Neural cell (in vitro differentiated cells): Measurements from ENCODE around the gene ROCK2. TPM values are rescaled to one million over a fixed set of nuclear protein-coding genes. Genes with fewer than 3 reads are reported as not detected.

Experiments used
- H2AFZ ChIP-seq: fragments of 200-600, 300-800 bp; sonication (generic), shearing (Covaris generic); 2 replicates; pipeline ENCODE4 v1.6.0; 2014; ENCODE audit warnings: low read depth, mild to moderate bottlenecking, antibody characterized with exemption, low read length, moderate library complexity
- H3F3A ChIP-seq: fragments of 200-600 bp; shearing (Covaris generic); 2 replicates; pipeline ENCODE4 v1.6.1; 2016; ENCODE audit warnings: mild to moderate bottlenecking, moderate library complexity, mixed read lengths, antibody characterized with exemption, low read length; ENCODE audit not compliant: insufficient read depth, poor library complexity, severe bottlenecking
- H3K27ac ChIP-seq: fragments of 200-600, 300-800 bp; sonication (generic), shearing (Covaris generic); 2 replicates; pipeline ENCODE4 v1.5.1; 2014; ENCODE audit warnings: mild to moderate bottlenecking, low read length, moderate library complexity
- H3K27me3 ChIP-seq: fragments of 300-800, 200-600 bp; sonication (generic), shearing (Covaris generic); 2 replicates; pipeline ENCODE4 v1.6.0; 2014; ENCODE audit warnings: mild to moderate bottlenecking, low read depth, low read length, moderate library complexity; ENCODE audit not compliant: insufficient read depth
- H3K36me3 ChIP-seq: fragments of 300-800, 200-600 bp; sonication (generic), shearing (Covaris generic); 2 replicates; pipeline ENCODE4 v1.5.1; 2014; ENCODE audit warnings: mild to moderate bottlenecking, antibody characterized with exemption, low read length, moderate library complexity; ENCODE audit not compliant: insufficient read depth
- H3K4me2 ChIP-seq: fragments of 300-800, 200-600 bp; sonication (generic), shearing (Covaris generic); 2 replicates; pipeline ENCODE4 v1.6.0; 2014; ENCODE audit warnings: mild to moderate bottlenecking, low read length
- H3K4me3 ChIP-seq: fragments of 300-800, 200-600 bp; sonication (generic), shearing (Covaris generic); 2 replicates; pipeline ENCODE4 v1.5.1; 2014; ENCODE audit warnings: mild to moderate bottlenecking, low read length, moderate library complexity
- H3K79me2 ChIP-seq: fragments of 200-600 bp; shearing (Covaris generic); replicated peaks from 2 replicates; pipeline ENCODE4 v1.6.0; 2014; ENCODE audit warnings: mild to moderate bottlenecking, low read length, moderate library complexity; ENCODE audit not compliant: insufficient read depth
- H3K9ac ChIP-seq: fragments of 300-800, 200-600 bp; sonication (generic), shearing (Covaris generic); 2 replicates; pipeline ENCODE4 v1.6.1; 2016; ENCODE audit warnings: mild to moderate bottlenecking, low read length, mixed read lengths
- H3K9me2 ChIP-seq: fragments of 200-600 bp; shearing (Covaris generic); 2 replicates; pipeline ENCODE4 v1.6.1; 2016; ENCODE audit warnings: mild to moderate bottlenecking, low read length, mixed read lengths; ENCODE audit not compliant: insufficient read depth
- H3K9me3 ChIP-seq: fragments of 200-600, 300-800 bp; sonication (generic), shearing (Covaris generic); 2 replicates; pipeline ENCODE4 v1.6.1; 2016; ENCODE audit warnings: mild to moderate bottlenecking, mixed run types, low read length, moderate library complexity, mixed read lengths
- H4K20me1 ChIP-seq: fragments of 200-600 bp; shearing (Covaris generic); 2 replicates; pipeline ENCODE4 v1.6.1; 2016; ENCODE audit warnings: mild to moderate bottlenecking, mixed run types; ENCODE audit not compliant: insufficient read depth
- EP300 ChIP-seq: fragments of 450-650 bp; conservative IDR thresholded peaks from 2 replicates; pipeline ENCODE4 v1.6.1; 2014; ENCODE audit warnings: antibody characterized with exemption, mild to moderate bottlenecking, moderate library complexity; ENCODE audit not compliant: poor library complexity, severe bottlenecking
- EZH2 ChIP-seq: fragments of 200-600, 300-800 bp; shearing (Covaris generic), sonication (generic); IDR thresholded peaks from 2 replicates; pipeline ENCODE4 v1.6.1; 2014; ENCODE audit warnings: antibody characterized with exemption, low read length, borderline replicate concordance, mild to moderate bottlenecking; ENCODE audit not compliant: insufficient read depth, poor library complexity, severe bottlenecking
- MXI1 ChIP-seq: fragments of 450-650 bp; conservative IDR thresholded peaks from 2 replicates; pipeline ENCODE4 v1.6.1; 2014; ENCODE audit warnings: antibody characterized with exemption, mild to moderate bottlenecking; ENCODE audit not compliant: poor library complexity, severe bottlenecking
- POLR2AphosphoS5 ChIP-seq: IDR thresholded peaks from 2 replicates; pipeline ENCODE4 v1.6.1; 2012
- RAD21 ChIP-seq: fragments of 450-650 bp; conservative IDR thresholded peaks from 2 replicates; pipeline ENCODE4 v1.6.1; 2014; ENCODE audit warnings: antibody characterized with exemption, mild to moderate bottlenecking, moderate library complexity
- SMC3 ChIP-seq: fragments of 450-650 bp; conservative IDR thresholded peaks from 2 replicates; pipeline ENCODE4 v1.6.1; 2014; ENCODE audit warnings: antibody characterized with exemption, mild to moderate bottlenecking, moderate library complexity; ENCODE audit not compliant: poor library complexity
- TAF1 ChIP-seq: IDR thresholded peaks from 2 replicates; pipeline ENCODE4 v1.6.1; 2012; ENCODE audit warnings: low read depth
- polyA plus RNA-seq: library from polyadenylated mRNA; depleted of rRNA; stranded (reverse); fragments of >200 nt; gene quantifications from 2 replicates; pipeline ENCODE4 v1.2.3, GENCODE V29; 2014
- TF ChIP-seq, protein P1 (sequence below): fragments of 450-650 bp; IDR thresholded peaks from 2 replicates; pipeline ENCODE4 v1.5.1; 2014; ENCODE audit warnings: antibody characterized with exemption, mild to moderate bottlenecking, moderate library complexity; ENCODE audit not compliant: poor library complexity, severe bottlenecking
- TF ChIP-seq, protein P2 (sequence below): IDR thresholded peaks from 2 replicates; pipeline ENCODE4 v1.6.1; 2012; ENCODE audit warnings: borderline replicate concordance

ROCK2 gene
- polyA plus RNA-seq, 1 donor from 2014 or later, result 25.7 TPM

DNA sequence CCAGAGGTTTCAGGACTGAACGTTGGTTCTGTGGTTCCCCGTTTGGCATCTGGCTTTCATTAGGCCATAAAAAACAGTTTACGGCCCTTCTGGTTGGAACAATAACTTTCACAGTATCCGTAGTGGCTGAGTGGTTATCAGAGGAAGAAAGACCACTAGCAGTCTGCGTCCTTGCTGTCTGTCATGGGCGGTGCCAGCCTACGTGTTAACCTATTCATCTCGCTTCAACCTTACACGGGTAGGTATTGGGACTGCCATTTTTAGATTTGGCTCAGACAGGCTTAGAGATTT is 42.6 kb upstream of the ROCK2 start:
- Histone ChIP-seq H3K4me3 (no peak overlapping the region), H3K27ac (no peak overlapping the region), H3K27me3 (no peaks in the 10 kb centered on the region), H4K20me1 (no peaks in the 10 kb centered on the region), H2AFZ (no peak overlapping the region), H3K9me2 (no peaks in the 10 kb centered on the region), H3K79me2 (no peaks in the 10 kb centered on the region), H3K9me3 (no peaks in the 10 kb centered on the region), H3K4me2 (no peak overlapping the region), H3K9ac (no peak overlapping the region), H3K36me3 (no peaks in the 10 kb centered on the region), H3F3A (no peaks in the 10 kb centered on the region)
- no peak for TF ChIP-seq EP300
- TF ChIP-seq TAF1, result no peak
- TF ChIP-seq EZH2, result no peak
- TF ChIP-seq RAD21, result no peak
- TF ChIP-seq, protein P1, sequence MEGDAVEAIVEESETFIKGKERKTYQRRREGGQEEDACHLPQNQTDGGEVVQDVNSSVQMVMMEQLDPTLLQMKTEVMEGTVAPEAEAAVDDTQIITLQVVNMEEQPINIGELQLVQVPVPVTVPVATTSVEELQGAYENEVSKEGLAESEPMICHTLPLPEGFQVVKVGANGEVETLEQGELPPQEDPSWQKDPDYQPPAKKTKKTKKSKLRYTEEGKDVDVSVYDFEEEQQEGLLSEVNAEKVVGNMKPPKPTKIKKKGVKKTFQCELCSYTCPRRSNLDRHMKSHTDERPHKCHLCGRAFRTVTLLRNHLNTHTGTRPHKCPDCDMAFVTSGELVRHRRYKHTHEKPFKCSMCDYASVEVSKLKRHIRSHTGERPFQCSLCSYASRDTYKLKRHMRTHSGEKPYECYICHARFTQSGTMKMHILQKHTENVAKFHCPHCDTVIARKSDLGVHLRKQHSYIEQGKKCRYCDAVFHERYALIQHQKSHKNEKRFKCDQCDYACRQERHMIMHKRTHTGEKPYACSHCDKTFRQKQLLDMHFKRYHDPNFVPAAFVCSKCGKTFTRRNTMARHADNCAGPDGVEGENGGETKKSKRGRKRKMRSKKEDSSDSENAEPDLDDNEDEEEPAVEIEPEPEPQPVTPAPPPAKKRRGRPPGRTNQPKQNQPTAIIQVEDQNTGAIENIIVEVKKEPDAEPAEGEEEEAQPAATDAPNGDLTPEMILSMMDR, result no peak
- TF ChIP-seq POLR2AphosphoS5, result no peak
- TF ChIP-seq, protein P2, sequence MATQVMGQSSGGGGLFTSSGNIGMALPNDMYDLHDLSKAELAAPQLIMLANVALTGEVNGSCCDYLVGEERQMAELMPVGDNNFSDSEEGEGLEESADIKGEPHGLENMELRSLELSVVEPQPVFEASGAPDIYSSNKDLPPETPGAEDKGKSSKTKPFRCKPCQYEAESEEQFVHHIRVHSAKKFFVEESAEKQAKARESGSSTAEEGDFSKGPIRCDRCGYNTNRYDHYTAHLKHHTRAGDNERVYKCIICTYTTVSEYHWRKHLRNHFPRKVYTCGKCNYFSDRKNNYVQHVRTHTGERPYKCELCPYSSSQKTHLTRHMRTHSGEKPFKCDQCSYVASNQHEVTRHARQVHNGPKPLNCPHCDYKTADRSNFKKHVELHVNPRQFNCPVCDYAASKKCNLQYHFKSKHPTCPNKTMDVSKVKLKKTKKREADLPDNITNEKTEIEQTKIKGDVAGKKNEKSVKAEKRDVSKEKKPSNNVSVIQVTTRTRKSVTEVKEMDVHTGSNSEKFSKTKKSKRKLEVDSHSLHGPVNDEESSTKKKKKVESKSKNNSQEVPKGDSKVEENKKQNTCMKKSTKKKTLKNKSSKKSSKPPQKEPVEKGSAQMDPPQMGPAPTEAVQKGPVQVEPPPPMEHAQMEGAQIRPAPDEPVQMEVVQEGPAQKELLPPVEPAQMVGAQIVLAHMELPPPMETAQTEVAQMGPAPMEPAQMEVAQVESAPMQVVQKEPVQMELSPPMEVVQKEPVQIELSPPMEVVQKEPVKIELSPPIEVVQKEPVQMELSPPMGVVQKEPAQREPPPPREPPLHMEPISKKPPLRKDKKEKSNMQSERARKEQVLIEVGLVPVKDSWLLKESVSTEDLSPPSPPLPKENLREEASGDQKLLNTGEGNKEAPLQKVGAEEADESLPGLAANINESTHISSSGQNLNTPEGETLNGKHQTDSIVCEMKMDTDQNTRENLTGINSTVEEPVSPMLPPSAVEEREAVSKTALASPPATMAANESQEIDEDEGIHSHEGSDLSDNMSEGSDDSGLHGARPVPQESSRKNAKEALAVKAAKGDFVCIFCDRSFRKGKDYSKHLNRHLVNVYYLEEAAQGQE, result no peak
- TF ChIP-seq MXI1, result no peak
- TF ChIP-seq SMC3, result no peak

DNA sequence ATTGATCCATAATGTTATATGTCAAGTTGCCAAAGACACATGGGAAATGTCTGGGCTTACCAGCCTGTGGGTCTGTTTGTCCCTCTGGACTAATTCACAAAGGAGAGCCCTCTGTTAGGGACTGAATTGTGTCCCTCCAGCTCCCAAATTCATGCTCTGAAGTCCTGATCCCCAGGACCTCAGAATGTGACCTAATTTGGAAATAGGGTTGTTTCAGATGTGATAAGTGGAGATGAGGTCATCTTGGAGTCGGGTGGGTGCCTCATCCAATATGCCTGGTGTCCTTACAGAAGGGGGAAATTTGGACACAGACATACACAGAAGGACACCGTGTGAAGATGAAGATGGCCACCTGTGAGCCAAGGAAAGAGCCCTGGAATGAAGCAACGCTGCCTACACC is 41.4 kb upstream of the ROCK2 start:
- no peaks in the 10 kb centered on the region for H3K9me3 ChIP-seq
- no peak overlapping the region for H2AFZ ChIP-seq
- H3K27me3 ChIP-seq, result no peaks in the 10 kb centered on the region
- no peaks in the 10 kb centered on the region for H3K9me2 ChIP-seq
- H3K36me3 ChIP-seq, result no peaks in the 10 kb centered on the region
- H3K27ac ChIP-seq, result no peak overlapping the region
- TF ChIP-seq MXI1 (no peak), EP300 (no peak), EZH2 (no peak), SMC3 (no peak), TAF1 (no peak), POLR2AphosphoS5 (no peak), RAD21 (no peak)
- TF ChIP-seq, protein P2, result no peak
- TF ChIP-seq, protein P1, result no peak
- no peaks in the 10 kb centered on the region for H3F3A ChIP-seq
- H3K4me2 ChIP-seq, result no peak overlapping the region
- no peak overlapping the region for H3K4me3 ChIP-seq
- no peaks in the 10 kb centered on the region for H4K20me1 ChIP-seq
- no peak overlapping the region for H3K9ac ChIP-seq
- no peaks in the 10 kb centered on the region for H3K79me2 ChIP-seq
